ENCODE measurements around the gene OLFM1.

GRCh38 chr9:135156525-135157510 lies 69.3 kb downstream of the OLFM1 start:
- TF ChIP-seq CTCF (IDR thresholded peaks at IDR 0.05) (no peak), EZH2 (IDR thresholded peaks at IDR 0.05; ENCODE audit: borderline replicate concordance, insufficient read depth, low read depth, low read length, poor library complexity, severe bottlenecking) (no peak)
